Measurements from ENCODE around the gene ZBTB32.

Gene ZBTB32

DNA sequence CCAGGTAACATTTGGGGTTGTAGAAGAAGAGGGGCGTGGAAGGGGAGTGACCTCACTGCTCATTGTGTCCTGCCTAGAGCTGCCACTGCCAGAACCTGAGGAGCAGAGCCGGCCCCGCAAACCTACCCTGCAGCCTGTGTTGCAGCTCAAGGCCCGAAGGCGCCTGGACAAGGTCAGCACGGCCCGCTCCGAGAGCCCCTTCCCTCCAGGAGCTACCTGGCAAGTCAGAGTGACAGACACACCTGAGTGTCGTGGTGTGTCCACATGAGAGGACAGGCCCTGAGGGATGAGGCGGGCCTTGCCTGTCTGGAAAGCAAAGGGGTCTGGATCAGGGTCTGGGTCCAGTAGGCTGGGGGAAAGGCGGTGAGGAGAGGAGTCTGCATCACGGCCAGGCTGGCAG lies 20.2 kb downstream of the ZBTB32 start:
- H3K27ac ChIP-seq (ENCODE audit: insufficient read depth in 1 of 2, low read depth in 1 of 2, low read length in 2 of 2, poor library complexity in 1 of 2, severe bottlenecking in 2 of 2) = no peak overlapping the region
- no peak for DNase-seq
- WGBS (ENCODE audit: insufficient coverage) = 98% methylated on average over 10 of the region's 12 CpGs
- peaks cover 9 to 96% (median 76%) of the 10 kb centered on the region in 4 experiments for H3K36me3 ChIP-seq (ENCODE audit: control insufficient read depth in 4 of 4, insufficient read depth in 4 of 4, low read length in 3 of 4)
- H3K27me3 ChIP-seq (replicated peaks in 2 of 5; ENCODE audit: control insufficient read depth in 4 of 5, insufficient read depth in 5 of 5, low read length in 4 of 5) = no peaks in the 10 kb centered on the region
- H3K4me3 ChIP-seq (ENCODE audit: control insufficient read depth in 1 of 7, extremely low read depth in 1 of 7, insufficient read depth in 4 of 7, low read depth in 2 of 7, low read length in 6 of 7) = no peak overlapping the region
- H3K9me3 ChIP-seq (ENCODE audit: control extremely low read depth in 1 of 5, control insufficient read depth in 4 of 5, insufficient read depth in 2 of 5, low read depth in 1 of 5, low read length in 4 of 5) = no peaks in the 10 kb centered on the region
- peaks cover 0 to 2% (median under 1%) of the 10 kb centered on the region in 4 experiments for H3K4me1 ChIP-seq (ENCODE audit: control extremely low read depth in 1 of 4, control insufficient read depth in 4 of 4, insufficient read depth in 4 of 4, low read length in 3 of 4)
- CTCF ChIA-PET = no interaction called here
- POLR2A ChIA-PET = no interaction called here

DNA sequence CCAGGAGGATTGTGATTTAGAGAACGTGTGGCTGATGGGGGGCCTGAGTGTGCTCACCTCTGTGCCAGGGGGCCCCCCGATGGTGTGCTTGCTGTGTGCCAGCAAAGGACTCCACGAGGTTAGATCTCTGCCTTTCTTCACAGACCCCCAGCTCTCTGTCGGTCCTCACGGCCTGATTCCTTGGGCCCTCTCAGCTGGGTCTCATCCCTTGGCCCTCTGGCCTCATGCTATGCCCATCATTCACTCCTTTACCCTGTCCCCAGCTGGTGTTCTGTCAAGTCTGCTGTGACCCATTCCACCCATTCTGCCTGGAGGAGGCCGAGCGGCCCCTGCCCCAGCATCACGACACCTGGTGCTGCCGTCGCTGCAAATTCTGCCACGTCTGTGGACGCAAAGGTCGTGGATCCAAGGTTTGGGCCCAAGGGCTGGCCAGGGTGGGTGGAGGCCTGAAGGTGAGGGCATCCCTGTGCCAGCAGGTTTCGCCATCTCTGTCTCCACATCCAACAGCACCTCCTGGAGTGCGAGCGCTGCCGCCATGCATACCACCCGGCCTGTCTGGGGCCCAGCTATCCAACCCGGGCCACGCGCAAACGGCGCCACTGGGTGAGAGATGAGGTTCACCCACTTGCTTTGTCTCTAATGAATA lies 21.0 kb downstream of the ZBTB32 start:
- WGBS (ENCODE audit: insufficient coverage) = 98% methylated on average over 13 of the region's 23 CpGs
- CTCF ChIA-PET = interaction anchor here (0.6 kb wide), 1 partner anchor 33 kb away, joined by 3 read pairs; no protein-coding TSS in a partner anchor
- POLR2A ChIA-PET = no interaction called here
- no peak for DNase-seq
- Histone ChIP-seq H3K4me1 (ENCODE audit: control extremely low read depth in 1 of 4, control insufficient read depth in 4 of 4, insufficient read depth in 4 of 4, low read length in 3 of 4) (no peaks in the 10 kb centered on the region), H3K9me3 (ENCODE audit: control extremely low read depth in 1 of 5, control insufficient read depth in 4 of 5, insufficient read depth in 2 of 5, low read depth in 1 of 5, low read length in 4 of 5) (no peaks in the 10 kb centered on the region), H3K27ac (ENCODE audit: insufficient read depth in 1 of 2, low read depth in 1 of 2, low read length in 2 of 2, poor library complexity in 1 of 2, severe bottlenecking in 2 of 2) (no peak overlapping the region), H3K36me3 (ENCODE audit: control insufficient read depth in 4 of 4, insufficient read depth in 4 of 4, low read length in 3 of 4) (peaks cover 10 to 96% (median 80%) of the 10 kb centered on the region in 4 experiments), H3K4me3 (ENCODE audit: control insufficient read depth in 1 of 7, extremely low read depth in 1 of 7, insufficient read depth in 4 of 7, low read depth in 2 of 7, low read length in 6 of 7) (no peak overlapping the region), H3K27me3 (replicated peaks in 2 of 5; ENCODE audit: control insufficient read depth in 4 of 5, insufficient read depth in 5 of 5, low read length in 4 of 5) (no peaks in the 10 kb centered on the region)

DNA sequence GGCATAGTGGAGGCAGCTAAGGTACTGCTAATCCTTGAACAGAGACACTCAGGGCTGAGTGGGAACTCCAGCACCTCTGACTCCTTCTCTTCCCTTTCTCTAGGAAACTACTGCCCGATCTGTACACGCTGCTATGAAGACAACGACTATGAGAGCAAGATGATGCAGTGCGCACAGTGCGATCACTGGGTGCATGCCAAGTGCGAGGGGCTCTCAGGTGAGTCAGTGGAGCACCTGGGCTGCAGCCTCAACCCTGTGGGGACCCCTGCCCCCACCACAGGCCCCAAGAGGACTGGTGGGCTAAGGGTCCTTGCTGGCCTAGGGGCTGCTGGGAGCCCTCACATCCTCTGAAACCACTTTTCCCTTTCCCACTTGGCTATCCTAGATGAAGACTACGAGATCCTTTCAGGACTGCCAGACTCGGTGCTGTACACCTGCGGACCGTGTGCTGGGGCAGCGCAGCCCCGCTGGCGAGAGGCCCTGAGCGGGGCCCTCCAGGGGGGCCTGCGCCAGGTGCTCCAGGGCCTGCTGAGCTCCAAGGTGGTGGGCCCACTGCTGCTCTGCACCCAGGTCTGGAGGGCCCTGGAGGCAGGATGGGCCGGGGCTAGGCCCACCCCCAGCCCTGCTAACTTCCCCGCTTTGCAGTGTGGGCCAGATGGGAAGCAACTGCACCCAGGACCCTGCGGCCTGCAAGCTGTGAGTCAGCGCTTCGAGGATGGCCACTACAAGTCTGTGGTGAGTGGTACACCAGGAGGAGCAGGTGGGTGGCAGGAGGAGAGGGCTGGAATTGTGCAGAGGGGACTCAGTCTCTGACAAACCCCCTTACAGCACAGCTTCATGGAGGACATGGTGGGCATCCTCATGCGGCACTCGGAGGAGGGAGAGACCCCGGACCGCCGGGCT lies 22.9 kb downstream of the ZBTB32 start:
- H3K4me3 ChIP-seq (ENCODE audit: control insufficient read depth in 1 of 7, extremely low read depth in 1 of 7, insufficient read depth in 4 of 7, low read depth in 2 of 7, low read length in 6 of 7) = no peak overlapping the region
- no peak for DNase-seq
- no peaks in the 10 kb centered on the region for H3K27me3 ChIP-seq (replicated peaks in 2 of 5; ENCODE audit: control insufficient read depth in 4 of 5, insufficient read depth in 5 of 5, low read length in 4 of 5)
- CTCF ChIA-PET = interaction anchor here (1.6 kb wide), 1 partner anchor 9 kb away, joined by 5 read pairs; no protein-coding TSS in a partner anchor
- POLR2A ChIA-PET = interaction anchor here (0.8 kb wide), 1 partner anchor 86 kb away, joined by 3 read pairs; the partner anchor contains the start of gene ETV2
- WGBS (ENCODE audit: insufficient coverage) = 98% methylated on average over 21 of the region's 25 CpGs
- H3K36me3 ChIP-seq (ENCODE audit: control insufficient read depth in 4 of 4, insufficient read depth in 4 of 4, low read length in 3 of 4) = peaks cover 12 to 98% (median 87%) of the 10 kb centered on the region in 4 experiments
- no peaks in the 10 kb centered on the region for H3K9me3 ChIP-seq (ENCODE audit: control extremely low read depth in 1 of 5, control insufficient read depth in 4 of 5, insufficient read depth in 2 of 5, low read depth in 1 of 5, low read length in 4 of 5)
- H3K27ac ChIP-seq (ENCODE audit: insufficient read depth in 1 of 2, low read depth in 1 of 2, low read length in 2 of 2, poor library complexity in 1 of 2, severe bottlenecking in 2 of 2) = no peak overlapping the region
- H3K4me1 ChIP-seq (ENCODE audit: control extremely low read depth in 1 of 4, control insufficient read depth in 4 of 4, insufficient read depth in 4 of 4, low read length in 3 of 4) = no peaks in the 10 kb centered on the region

DNA sequence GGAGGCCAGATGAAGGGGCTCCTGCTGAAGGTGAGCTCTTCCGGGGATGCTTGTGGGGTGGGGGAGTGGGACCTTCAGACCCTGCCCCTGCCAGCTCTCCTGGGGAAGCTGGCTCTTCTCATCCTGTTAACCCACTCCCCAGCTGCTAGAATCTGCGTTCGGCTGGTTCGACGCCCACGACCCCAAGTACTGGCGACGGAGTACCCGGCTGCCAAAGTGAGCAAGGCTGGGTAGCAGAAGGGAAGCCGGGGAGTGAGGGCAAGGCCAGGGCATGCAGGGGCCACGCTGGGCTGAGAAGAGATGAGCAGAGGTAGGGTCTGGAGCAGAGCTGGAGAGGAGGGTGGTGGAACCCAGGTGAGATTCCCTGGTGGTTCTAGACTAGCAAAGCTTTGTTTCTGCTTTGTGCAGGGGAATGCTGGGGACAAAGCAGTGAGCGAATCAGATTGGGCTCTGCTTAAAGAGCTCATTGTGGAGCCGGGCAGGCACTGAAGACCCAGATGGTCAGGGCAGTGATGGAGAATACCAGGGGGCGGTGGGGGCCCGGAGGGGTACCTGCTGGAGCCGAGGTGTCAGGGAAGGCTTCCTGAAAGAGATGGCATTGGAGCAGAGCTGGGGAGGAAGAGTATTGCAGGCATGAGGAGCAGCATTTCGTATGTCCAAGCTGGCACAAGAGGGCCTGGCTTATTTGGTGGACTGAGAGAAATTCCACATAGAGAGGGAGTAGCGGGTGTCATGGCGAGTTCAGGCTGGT lies 23.8 kb downstream of the ZBTB32 start:
- H3K4me1 ChIP-seq (ENCODE audit: control extremely low read depth in 1 of 4, control insufficient read depth in 4 of 4, insufficient read depth in 4 of 4, low read length in 3 of 4) = no peaks in the 10 kb centered on the region
- no peak overlapping the region for H3K27ac ChIP-seq (ENCODE audit: insufficient read depth in 1 of 2, low read depth in 1 of 2, low read length in 2 of 2, poor library complexity in 1 of 2, severe bottlenecking in 2 of 2)
- 98% methylated on average over 19 of the region's 19 CpGs for WGBS (ENCODE audit: insufficient coverage)
- no peak overlapping the region for H3K4me3 ChIP-seq (ENCODE audit: control insufficient read depth in 1 of 7, extremely low read depth in 1 of 7, insufficient read depth in 4 of 7, low read depth in 2 of 7, low read length in 6 of 7)
- no peaks in the 10 kb centered on the region for H3K9me3 ChIP-seq (ENCODE audit: control extremely low read depth in 1 of 5, control insufficient read depth in 4 of 5, insufficient read depth in 2 of 5, low read depth in 1 of 5, low read length in 4 of 5)
- ChIA-PET CTCF (interaction anchor here (1.0 to 1.6 kb wide), 2 partner anchors 9 to 10 kb away, joined by 4 to 5 read pairs; no protein-coding TSS in a partner anchor), POLR2A (interaction anchor here (0.8 kb wide), 1 partner anchor 86 kb away, joined by 3 read pairs; the partner anchor contains the start of gene ETV2)
- peaks cover 12 to 96% (median 83%) of the 10 kb centered on the region in 4 experiments for H3K36me3 ChIP-seq (ENCODE audit: control insufficient read depth in 4 of 4, insufficient read depth in 4 of 4, low read length in 3 of 4)
- H3K27me3 ChIP-seq (replicated peaks in 2 of 5; ENCODE audit: control insufficient read depth in 4 of 5, insufficient read depth in 5 of 5, low read length in 4 of 5) = no peaks in the 10 kb centered on the region
- DNase-seq = no peak

DNA sequence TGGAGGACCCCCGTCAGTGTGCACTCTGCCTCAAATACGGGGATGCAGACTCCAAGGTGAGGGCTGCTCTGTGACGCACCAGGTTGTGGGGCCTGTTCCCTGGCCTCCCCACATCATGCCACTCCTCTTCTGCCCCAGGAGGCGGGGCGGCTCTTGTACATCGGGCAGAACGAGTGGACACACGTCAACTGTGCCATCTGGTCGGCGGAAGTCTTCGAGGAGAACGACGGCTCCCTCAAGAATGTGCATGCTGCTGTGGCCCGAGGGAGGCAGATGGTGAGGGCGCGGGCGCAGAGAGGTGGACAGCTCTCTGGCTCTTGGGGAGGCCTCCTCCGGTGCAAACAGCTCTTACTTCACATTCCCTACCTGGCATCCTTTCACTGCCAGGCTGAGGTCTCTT lies 24.7 kb downstream of the ZBTB32 start:
- ChIA-PET CTCF (interaction anchor here (1.0 to 1.6 kb wide), 2 partner anchors 8 to 11 kb away, joined by 4 to 5 read pairs; no protein-coding TSS in a partner anchor), POLR2A (no interaction called here)
- no peak overlapping the region for H3K27ac ChIP-seq (ENCODE audit: insufficient read depth in 1 of 2, low read depth in 1 of 2, low read length in 2 of 2, poor library complexity in 1 of 2, severe bottlenecking in 2 of 2)
- no peaks in the 10 kb centered on the region for H3K27me3 ChIP-seq (replicated peaks in 2 of 5; ENCODE audit: control insufficient read depth in 4 of 5, insufficient read depth in 5 of 5, low read length in 4 of 5)
- H3K4me1 ChIP-seq (ENCODE audit: control extremely low read depth in 1 of 4, control insufficient read depth in 4 of 4, insufficient read depth in 4 of 4, low read length in 3 of 4) = no peaks in the 10 kb centered on the region
- H3K36me3 ChIP-seq (ENCODE audit: control insufficient read depth in 4 of 4, insufficient read depth in 4 of 4, low read length in 3 of 4) = peaks cover 12 to 95% (median 82%) of the 10 kb centered on the region in 4 experiments
- WGBS (ENCODE audit: insufficient coverage) = 96% methylated on average over 18 of the region's 18 CpGs
- DNase-seq = no peak
- no peaks in the 10 kb centered on the region for H3K9me3 ChIP-seq (ENCODE audit: control extremely low read depth in 1 of 5, control insufficient read depth in 4 of 5, insufficient read depth in 2 of 5, low read depth in 1 of 5, low read length in 4 of 5)
- H3K4me3 ChIP-seq (ENCODE audit: control insufficient read depth in 1 of 7, extremely low read depth in 1 of 7, insufficient read depth in 4 of 7, low read depth in 2 of 7, low read length in 6 of 7) = no peak overlapping the region

DNA sequence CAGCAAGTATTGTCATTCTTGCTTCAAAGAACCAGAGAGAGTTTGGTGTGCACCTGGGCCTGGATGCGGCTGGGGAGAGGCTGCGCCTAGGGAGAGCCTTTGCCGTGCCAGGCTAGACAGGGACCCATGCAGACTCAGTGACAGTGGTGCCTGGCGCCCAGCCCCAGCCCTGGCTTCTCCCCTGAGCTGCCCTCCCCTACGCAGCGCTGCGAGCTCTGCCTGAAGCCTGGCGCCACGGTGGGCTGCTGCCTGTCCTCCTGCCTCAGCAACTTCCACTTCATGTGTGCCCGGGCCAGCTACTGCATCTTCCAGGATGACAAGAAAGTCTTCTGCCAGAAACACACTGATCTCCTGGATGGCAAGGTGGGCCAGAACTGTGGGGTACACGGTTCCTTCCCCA lies 25.4 kb downstream of the ZBTB32 start:
- Histone ChIP-seq H3K4me3 (ENCODE audit: control insufficient read depth in 1 of 7, extremely low read depth in 1 of 7, insufficient read depth in 4 of 7, low read depth in 2 of 7, low read length in 6 of 7) (no peak overlapping the region), H3K9me3 (ENCODE audit: control extremely low read depth in 1 of 5, control insufficient read depth in 4 of 5, insufficient read depth in 2 of 5, low read depth in 1 of 5, low read length in 4 of 5) (no peaks in the 10 kb centered on the region), H3K4me1 (ENCODE audit: control extremely low read depth in 1 of 4, control insufficient read depth in 4 of 4, insufficient read depth in 4 of 4, low read length in 3 of 4) (no peaks in the 10 kb centered on the region), H3K27me3 (replicated peaks in 2 of 5; ENCODE audit: control insufficient read depth in 4 of 5, insufficient read depth in 5 of 5, low read length in 4 of 5) (no peaks in the 10 kb centered on the region), H3K27ac (ENCODE audit: insufficient read depth in 1 of 2, low read depth in 1 of 2, low read length in 2 of 2, poor library complexity in 1 of 2, severe bottlenecking in 2 of 2) (no peak overlapping the region), H3K36me3 (ENCODE audit: control insufficient read depth in 4 of 4, insufficient read depth in 4 of 4, low read length in 3 of 4) (peaks cover 15 to 95% (median 82%) of the 10 kb centered on the region in 4 experiments)
- POLR2A ChIA-PET = no interaction called here
- WGBS (ENCODE audit: insufficient coverage) = 98% methylated on average over 10 of the region's 11 CpGs
- CTCF ChIA-PET = interaction anchor here (0.5 kb wide), 1 partner anchor 59 kb away, joined by 3 read pairs; no protein-coding TSS in a partner anchor
- DNase-seq = no peak
